ENCODE data around the gene CA9. TPM values are rescaled to one million over a fixed set of nuclear protein-coding genes. Genes with fewer than 3 reads are reported as not detected.

CA9 gene
- total RNA-seq, 1 experiment from 2014 or later, result 8.5 TPM

GRCh38 chr9:35719546-35719945 is 45.8 kb downstream of the CA9 start:
- Histone ChIP-seq H4K20me1 (ENCODE audit: insufficient read depth) (no peaks in the 10 kb centered on the region), H3K79me2 (ENCODE audit: insufficient read depth, low read length) (no peaks in the 10 kb centered on the region)
- intact Hi-C loops (cut with micrococcal nuclease), result no loop called here

GRCh38 chr9:35723426-35723825 is 49.7 kb downstream of the CA9 start:
- ChIA-PET RAD21 (ENCODE audit: low non-redundant PET in 1 of 2, low total read pairs in 2 of 2, uncharacterized antibody in 2 of 2, unreplicated experiment in 2 of 2) (no interaction called here), CTCF (no interaction called here), POLR2A (no interaction called here)
- H3K36me3 ChIP-seq (ENCODE audit: control insufficient read depth in 1 of 2, insufficient read depth in 2 of 2, low read length in 2 of 2), result peaks cover 53 to 64% of the 10 kb centered on the region in 2 experiments
- no peak overlapping the region for H2AFZ ChIP-seq (ENCODE audit: low read depth, low read length, poor library complexity, severe bottlenecking)
- H3K4me1 ChIP-seq (ENCODE audit: control insufficient read depth in 1 of 2, insufficient read depth in 2 of 2, low read length in 2 of 2), result no peaks in the 10 kb centered on the region
- intact Hi-C loops (cut with micrococcal nuclease), result no loop called here
- H3K4me2 ChIP-seq (ENCODE audit: low read length), result no peak overlapping the region
- no peaks in the 10 kb centered on the region for H3K27me3 ChIP-seq (ENCODE audit: insufficient read depth, low read length)
- no peaks in the 10 kb centered on the region for H3K9me3 ChIP-seq (ENCODE audit: control insufficient read depth in 1 of 2, insufficient read depth in 1 of 2, low read depth in 1 of 2, low read length in 2 of 2)
- H4K20me1 ChIP-seq (ENCODE audit: insufficient read depth), result no peaks in the 10 kb centered on the region
- DNase-seq (ENCODE audit: low read depth, low spot score), result no peak
- TF ChIP-seq EZH2 (IDR thresholded peaks at IDR 0.05) (no peak), SP1 (IDR thresholded peaks at IDR 0.05; ENCODE audit: low read depth) (no peak), ZNF274 (IDR thresholded peaks at IDR 0.05; ENCODE audit: low read depth, low read length) (no peak), EGR1 (IDR thresholded peaks at IDR 0.05; ENCODE audit: low read depth) (no peak), JUND (IDR thresholded peaks at IDR 0.05) (no peak), MAX (IDR thresholded peaks at IDR 0.05) (no peak), POLR2A (IDR thresholded peaks at IDR 0.05; ENCODE audit: borderline replicate concordance, extremely low read depth, insufficient read depth, insufficient read length) (no peak), RAD21 (IDR thresholded peaks at IDR 0.05; ENCODE audit: low read depth) (no peak), CEBPB (IDR thresholded peaks at IDR 0.05; ENCODE audit: low read depth) (no peak), YY1 (IDR thresholded peaks at IDR 0.05; ENCODE audit: extremely low read depth, insufficient replicate concordance, low read depth, low read length) (no peak)
- TF ChIP-seq, protein P1, sequence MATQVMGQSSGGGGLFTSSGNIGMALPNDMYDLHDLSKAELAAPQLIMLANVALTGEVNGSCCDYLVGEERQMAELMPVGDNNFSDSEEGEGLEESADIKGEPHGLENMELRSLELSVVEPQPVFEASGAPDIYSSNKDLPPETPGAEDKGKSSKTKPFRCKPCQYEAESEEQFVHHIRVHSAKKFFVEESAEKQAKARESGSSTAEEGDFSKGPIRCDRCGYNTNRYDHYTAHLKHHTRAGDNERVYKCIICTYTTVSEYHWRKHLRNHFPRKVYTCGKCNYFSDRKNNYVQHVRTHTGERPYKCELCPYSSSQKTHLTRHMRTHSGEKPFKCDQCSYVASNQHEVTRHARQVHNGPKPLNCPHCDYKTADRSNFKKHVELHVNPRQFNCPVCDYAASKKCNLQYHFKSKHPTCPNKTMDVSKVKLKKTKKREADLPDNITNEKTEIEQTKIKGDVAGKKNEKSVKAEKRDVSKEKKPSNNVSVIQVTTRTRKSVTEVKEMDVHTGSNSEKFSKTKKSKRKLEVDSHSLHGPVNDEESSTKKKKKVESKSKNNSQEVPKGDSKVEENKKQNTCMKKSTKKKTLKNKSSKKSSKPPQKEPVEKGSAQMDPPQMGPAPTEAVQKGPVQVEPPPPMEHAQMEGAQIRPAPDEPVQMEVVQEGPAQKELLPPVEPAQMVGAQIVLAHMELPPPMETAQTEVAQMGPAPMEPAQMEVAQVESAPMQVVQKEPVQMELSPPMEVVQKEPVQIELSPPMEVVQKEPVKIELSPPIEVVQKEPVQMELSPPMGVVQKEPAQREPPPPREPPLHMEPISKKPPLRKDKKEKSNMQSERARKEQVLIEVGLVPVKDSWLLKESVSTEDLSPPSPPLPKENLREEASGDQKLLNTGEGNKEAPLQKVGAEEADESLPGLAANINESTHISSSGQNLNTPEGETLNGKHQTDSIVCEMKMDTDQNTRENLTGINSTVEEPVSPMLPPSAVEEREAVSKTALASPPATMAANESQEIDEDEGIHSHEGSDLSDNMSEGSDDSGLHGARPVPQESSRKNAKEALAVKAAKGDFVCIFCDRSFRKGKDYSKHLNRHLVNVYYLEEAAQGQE (IDR thresholded peaks at IDR 0.05; ENCODE audit: low read depth), result no peak
- TF ChIP-seq, protein P2, sequence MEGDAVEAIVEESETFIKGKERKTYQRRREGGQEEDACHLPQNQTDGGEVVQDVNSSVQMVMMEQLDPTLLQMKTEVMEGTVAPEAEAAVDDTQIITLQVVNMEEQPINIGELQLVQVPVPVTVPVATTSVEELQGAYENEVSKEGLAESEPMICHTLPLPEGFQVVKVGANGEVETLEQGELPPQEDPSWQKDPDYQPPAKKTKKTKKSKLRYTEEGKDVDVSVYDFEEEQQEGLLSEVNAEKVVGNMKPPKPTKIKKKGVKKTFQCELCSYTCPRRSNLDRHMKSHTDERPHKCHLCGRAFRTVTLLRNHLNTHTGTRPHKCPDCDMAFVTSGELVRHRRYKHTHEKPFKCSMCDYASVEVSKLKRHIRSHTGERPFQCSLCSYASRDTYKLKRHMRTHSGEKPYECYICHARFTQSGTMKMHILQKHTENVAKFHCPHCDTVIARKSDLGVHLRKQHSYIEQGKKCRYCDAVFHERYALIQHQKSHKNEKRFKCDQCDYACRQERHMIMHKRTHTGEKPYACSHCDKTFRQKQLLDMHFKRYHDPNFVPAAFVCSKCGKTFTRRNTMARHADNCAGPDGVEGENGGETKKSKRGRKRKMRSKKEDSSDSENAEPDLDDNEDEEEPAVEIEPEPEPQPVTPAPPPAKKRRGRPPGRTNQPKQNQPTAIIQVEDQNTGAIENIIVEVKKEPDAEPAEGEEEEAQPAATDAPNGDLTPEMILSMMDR (IDR thresholded peaks at IDR 0.05 in 2 of 3, conservative IDR thresholded peaks at IDR 0.05 in 1 of 3; ENCODE audit: borderline replicate concordance in 1 of 3, insufficient read depth in 1 of 3, low read depth in 2 of 3, low read length in 2 of 3), result no peak
- no peak overlapping the region for H3K27ac ChIP-seq (ENCODE audit: low read depth, low read length)
- no peak overlapping the region for H3K4me3 ChIP-seq (replicated peaks in 1 of 2; ENCODE audit: low read depth in 1 of 2, low read length in 2 of 2)
- H3K9ac ChIP-seq (ENCODE audit: low read length), result no peak overlapping the region
- no peaks in the 10 kb centered on the region for H3K9me2 ChIP-seq (ENCODE audit: insufficient read depth)
- H3K79me2 ChIP-seq (ENCODE audit: insufficient read depth, low read length), result peaks cover 24% of the 10 kb centered on the region
- BruUV-seq (replicated peaks), result no TSS peak
- ATAC-seq, result no peak

More at GRCh38 chr9:35719546-35719945, 45.8 kb downstream of the CA9 start:
- ATAC-seq (no peak), DNase-seq (ENCODE audit: low read depth, low spot score) (no peak)
- Histone ChIP-seq H3K27me3 (ENCODE audit: insufficient read depth, low read length) (no peaks in the 10 kb centered on the region), H3K4me1 (ENCODE audit: control insufficient read depth in 1 of 2, insufficient read depth in 2 of 2, low read length in 2 of 2) (no peaks in the 10 kb centered on the region), H2AFZ (ENCODE audit: low read depth, low read length, poor library complexity, severe bottlenecking) (no peak overlapping the region), H3K4me2 (ENCODE audit: low read length) (no peak overlapping the region), H3K27ac (ENCODE audit: low read depth, low read length) (no peak overlapping the region), H3K9me2 (ENCODE audit: insufficient read depth) (no peaks in the 10 kb centered on the region), H3K36me3 (ENCODE audit: control insufficient read depth in 1 of 2, insufficient read depth in 2 of 2, low read length in 2 of 2) (peaks cover 78 to 83% of the 10 kb centered on the region in 2 experiments), H3K4me3 (replicated peaks in 1 of 2; ENCODE audit: low read depth in 1 of 2, low read length in 2 of 2) (no peak overlapping the region), H3K9ac (ENCODE audit: low read length) (no peak overlapping the region), H3K9me3 (ENCODE audit: control insufficient read depth in 1 of 2, insufficient read depth in 1 of 2, low read depth in 1 of 2, low read length in 2 of 2) (no peaks in the 10 kb centered on the region)
- BruUV-seq (replicated peaks), result TSS peak; percentile 6
- TF ChIP-seq FOSL1 (IDR thresholded peaks at IDR 0.05; ENCODE audit: low read depth), result no peak
- TF ChIP-seq SP1 (IDR thresholded peaks at IDR 0.05; ENCODE audit: low read depth), result no peak
- CTCF ChIA-PET, result no interaction called here
- RAD21 ChIA-PET (ENCODE audit: low non-redundant PET in 1 of 2, low total read pairs in 2 of 2, uncharacterized antibody in 2 of 2, unreplicated experiment in 2 of 2), result no interaction called here
- POLR2A ChIA-PET, result no interaction called here

Data from HCT116 (cell line).